GM19324 (cell line): Measurements from ENCODE around the gene GMNC.

Experiments
- ATAC-seq: cut with Tn5 transposase; IDR thresholded peaks from one replicate; pipeline ENCODE4 v1.9.1; 2021; ENCODE audit warnings: mild to moderate bottlenecking, moderate library complexity; ENCODE audit not compliant: unreplicated experiment, low FRiP score

GMNC gene

DNA sequence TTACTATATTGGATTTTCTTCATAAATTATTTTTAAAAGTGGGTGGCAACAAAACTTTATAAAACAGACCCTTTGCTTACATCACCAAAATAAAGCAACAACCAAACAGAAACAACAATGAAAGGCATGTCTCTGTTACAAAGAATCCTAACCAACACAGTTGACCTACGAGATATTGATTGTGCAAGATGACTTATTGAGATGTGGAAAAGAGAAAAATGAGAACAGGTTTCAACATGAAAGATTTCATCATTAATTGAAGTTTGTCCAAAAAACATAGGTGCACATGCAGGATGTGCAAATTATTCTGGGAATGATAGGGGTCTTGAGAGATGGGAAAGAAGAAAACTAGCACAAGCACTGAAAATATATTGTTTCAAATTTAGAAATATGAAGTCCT, 9.0 kb downstream of the GMNC start:
- no peak for ATAC-seq

DNA sequence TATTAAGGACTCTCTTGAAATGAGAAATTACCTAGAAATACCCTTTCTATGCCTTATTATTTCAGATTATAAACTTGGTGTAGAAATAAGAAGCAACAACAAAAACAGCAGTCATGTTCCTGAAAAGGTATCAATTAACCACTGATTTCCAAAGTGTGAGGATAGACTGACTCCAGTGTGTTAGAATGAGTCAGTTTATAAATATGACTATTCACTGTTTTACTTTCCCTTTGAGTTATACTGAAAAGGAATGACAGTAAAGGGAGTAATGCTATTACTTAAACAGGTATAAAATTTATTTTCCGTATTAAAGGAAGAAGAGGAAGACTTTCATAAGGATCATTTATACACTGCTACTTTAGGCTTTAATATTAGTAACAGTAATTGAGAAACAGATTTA, 12.9 kb downstream of the GMNC start:
- ATAC-seq: no peak

DNA sequence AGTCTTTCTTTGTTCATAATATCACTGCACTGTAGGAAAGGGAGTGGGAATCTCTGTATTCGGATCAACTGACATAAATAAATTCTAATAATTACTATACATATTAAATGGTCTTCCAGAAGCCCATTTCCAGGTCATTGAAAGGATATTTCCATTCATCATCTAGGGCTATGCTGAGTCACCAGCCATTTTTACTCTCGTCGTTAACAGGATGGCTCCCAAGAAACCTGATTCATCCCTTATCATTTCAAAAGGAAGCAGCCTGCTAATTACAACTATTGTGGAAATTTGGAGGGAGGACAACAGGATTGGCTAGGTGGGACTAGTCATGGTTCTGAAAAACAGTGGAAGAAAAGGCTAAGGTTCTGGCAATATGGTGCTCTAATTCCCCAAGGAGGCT, 13.6 kb downstream of the GMNC start:
- ATAC-seq: no peak

DNA sequence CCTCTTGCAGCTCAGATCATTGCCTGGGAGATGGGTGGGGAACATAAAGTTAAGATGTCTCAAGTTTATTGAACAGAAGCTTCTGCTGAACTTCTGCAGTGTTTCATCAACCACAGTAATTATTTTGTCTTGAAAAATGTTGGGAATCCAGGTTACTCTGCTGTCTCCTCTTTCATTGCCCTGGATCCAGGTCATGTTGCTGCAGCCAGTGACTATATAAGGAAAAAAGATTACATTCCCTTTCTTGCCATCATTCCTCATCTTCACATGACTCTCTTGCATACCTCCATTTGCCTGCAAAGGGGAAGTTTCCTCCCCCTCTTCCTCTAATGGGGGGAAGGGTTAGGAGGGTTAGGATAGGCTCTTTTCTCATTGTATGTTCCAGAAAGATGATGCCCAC, 15.1 kb downstream of the GMNC start:
- ATAC-seq: no peak

DNA sequence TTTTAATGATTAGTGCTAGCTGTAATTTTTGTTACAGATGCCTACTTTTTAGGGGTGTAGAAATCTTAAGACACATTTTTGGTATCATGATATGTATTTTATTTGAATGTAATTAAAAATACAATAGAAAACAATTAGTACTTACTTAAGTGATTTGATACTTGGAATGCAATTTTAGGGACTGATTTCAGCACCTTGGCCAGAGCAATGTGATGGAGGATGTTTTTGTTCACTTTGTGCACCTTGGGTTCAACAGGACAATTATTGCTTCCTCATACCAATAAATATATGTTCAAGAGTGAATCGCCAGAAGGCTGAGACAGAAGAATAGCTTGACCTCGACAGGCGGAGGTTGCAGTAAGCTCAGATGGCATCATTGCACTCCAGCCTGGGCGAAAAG, 22.3 kb downstream of the GMNC start:
- no peak for ATAC-seq

DNA sequence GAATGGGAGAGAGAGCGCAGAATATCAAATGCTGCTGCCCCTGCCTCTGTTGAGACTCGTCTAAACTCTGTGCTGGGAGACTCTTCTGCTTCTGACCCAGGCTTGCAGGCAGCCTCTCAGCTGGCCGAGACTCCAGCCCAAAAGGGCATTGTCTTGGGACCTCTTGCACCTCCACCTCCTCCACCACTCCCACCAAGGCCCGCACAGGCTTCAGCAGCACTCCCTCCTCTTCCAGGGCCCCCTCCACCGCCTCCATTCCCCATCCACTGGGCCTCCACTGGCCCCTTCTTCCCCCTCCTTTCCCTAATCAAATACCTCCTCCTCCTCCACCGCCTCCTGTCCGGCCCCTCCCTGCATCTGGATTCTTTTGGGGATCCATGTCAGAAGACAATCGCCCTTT, 31.3 kb downstream of the GMNC start:
- no peak for ATAC-seq

DNA sequence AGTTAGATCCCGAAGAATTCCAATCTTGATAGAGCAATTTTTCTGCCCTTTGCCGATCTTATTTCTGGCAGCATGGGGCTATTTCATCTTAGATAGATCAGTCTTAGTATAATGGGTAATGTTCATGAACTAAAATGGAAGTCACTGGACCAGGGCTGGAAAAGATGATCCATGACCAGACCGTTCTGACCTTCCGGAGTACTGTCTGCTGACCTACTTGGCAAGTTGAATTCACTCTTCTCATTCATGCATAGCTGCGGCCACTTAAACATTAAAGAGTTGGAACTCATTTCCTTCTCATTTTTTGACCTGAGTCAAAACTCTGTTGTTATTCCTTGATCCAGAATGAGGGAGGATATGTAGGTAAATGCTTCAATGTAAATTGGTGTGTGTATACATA, 32.5 kb downstream of the GMNC start:
- no peak for ATAC-seq

DNA sequence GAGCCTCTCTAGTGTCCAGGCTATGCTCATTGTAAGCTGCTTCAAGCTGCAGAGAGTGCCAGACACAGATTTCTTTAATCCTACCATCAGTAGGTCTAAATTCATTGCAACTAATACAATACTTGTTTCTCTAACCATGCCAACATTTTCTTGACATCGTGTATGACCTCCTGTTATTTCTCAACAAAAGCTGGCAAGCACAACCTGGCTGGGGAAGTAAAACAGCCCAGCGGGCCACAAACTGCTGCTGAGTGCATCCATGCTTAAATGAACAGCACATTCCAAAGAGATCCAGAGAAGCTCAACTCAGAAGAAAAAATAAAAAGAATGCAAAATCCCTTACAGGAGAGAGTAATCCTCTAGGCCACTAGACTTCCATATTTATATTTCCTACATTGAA, 36.5 kb downstream of the GMNC start:
- ATAC-seq: no peak

DNA sequence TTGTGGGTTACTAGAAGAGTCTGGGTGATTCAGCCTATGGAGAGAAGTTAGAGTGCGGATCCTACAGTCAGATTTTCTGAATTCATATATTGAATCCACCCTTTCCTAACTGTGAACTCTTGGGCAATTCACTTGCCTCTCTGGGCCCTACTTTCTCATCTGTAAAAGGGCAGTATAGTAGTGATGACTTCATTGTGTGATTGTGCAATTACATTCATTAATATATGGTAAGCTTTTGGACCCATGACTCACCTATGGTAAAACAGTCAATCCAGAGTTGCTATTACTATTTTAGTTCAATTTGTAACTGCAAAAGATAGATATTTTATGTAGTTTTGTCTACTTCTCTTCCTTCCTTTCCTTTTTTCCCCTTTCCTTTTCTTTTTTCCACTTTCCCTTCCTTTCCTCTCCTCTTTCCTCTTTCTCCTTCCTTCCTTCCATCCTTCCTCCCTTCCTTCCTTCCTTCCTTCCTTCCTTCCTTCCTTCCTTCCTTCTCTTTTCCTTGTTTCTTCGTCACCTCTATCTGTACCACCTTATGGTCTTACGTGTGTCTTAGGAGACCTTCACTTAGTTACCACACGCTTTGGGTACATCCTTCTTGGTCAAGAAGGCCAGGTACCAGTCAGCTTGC, 37.0 kb downstream of the GMNC start:
- ATAC-seq: no peak

DNA sequence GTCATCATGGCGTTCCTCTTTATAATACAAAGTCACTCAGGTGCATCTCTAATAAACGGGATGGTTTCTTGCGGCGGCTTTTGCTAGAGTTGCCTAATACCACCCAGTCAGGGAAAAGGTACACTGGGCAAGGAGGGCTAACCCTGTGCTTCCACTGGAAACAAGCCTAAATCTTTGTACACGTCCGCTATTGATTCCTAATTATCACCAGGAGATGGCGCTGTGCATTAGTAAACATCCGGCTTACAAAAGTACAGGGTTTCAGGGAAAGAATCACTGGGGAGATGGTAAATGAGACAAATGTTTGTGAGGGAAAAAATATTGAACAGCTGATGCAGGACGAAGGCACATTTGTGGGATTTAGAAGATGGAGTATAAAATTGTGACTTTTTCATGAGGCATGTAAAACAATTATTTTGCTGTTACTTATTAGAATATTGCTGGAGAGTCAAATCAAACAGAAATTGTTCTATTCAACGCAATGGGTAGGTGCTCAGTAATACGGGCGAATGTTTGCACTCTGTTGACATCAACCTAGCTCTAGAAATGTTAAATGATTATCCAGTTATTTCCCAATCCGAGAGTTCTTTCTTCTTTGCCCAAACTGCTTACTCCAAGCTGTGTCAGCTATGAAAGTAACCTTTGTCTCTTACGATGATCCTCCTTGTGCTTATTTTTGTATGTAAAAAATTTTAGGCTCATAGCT, 50.6 kb downstream of the GMNC start:
- no peak for ATAC-seq

DNA sequence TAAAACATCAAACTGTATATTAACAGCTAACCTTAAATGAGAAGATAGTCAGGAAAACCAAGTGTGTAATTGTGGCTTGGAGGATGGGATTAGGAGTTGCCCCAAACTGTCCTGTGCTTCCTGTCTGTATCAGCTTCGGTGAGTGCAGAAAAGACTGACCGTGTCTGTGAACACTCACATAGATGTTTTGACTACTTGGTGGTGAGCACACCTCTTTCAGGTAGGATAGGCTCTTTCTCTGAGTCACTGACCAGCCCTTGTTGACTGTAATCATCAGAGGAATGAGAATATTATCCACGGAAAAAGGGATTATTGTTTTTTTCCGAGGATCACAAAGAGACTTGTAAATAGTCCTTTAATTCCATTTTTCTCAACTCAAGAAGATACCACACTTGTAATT, 51.5 kb downstream of the GMNC start:
- ATAC-seq: no peak

DNA sequence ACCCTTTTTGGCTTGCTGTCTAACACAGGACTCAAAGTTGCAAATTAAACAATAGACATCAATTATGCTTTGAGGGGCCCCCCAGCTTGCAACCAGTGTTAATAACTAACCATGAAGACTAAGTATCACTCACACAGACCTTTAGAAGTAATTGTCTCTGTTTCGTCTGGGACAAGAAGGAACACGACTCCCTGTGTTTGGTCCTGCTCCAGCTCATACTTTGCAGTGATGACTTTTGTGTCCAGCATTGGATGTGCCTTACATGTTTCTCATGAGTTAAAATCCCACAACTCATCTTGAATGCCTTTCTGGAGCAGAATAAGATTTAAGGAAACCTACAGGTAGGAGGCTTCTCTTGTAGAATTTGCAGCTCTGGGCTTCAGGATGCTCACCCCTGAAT, 53.1 kb downstream of the GMNC start:
- no peak for ATAC-seq

DNA sequence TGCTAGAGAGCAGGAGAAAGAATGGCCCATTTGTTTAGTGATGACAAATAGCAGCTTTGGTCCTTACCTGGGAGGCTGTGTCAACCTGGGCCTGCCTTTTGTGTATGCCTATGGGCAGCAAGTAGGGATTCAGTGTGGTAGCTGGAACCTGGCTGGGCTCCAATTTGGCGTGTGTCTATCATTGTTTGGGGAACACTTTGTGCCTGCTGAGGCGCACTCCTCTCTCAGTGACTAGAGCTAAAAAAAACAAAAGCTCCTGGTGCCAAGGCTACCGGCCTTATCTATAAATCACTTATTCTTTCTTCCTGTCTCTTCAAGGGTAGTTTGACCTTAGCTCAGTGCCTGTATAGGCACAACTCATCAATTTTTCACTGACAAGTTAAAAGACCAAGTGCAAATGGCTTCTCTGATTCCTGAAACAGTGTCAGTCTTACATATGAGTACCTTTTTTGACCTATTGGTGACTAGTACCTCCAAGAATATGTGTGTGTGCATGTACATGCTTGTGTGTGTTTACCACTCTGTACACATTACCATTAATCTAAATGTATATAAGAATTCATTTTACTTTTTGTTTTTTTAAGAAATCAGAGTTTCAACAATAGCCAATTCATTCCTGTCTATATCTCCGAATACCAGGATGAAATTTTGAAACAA, 54.6 kb downstream of the GMNC start:
- ATAC-seq: no peak
